Measurements from ENCODE around the gene AFAP1.

AFAP1 gene

GRCh38 chr4:7719354-7720174 is 220.1 kb downstream of the AFAP1 start:
- DNase-seq (ENCODE audit: low read depth): no peak
- no peak overlapping the region for H3K4me3 ChIP-seq (ENCODE audit: low read depth, low read length)
- peak; percentile 91 for TF ChIP-seq CTCF (IDR thresholded peaks at IDR 0.05; ENCODE audit: control insufficient read depth, extremely low read depth, insufficient read depth)

DNA sequence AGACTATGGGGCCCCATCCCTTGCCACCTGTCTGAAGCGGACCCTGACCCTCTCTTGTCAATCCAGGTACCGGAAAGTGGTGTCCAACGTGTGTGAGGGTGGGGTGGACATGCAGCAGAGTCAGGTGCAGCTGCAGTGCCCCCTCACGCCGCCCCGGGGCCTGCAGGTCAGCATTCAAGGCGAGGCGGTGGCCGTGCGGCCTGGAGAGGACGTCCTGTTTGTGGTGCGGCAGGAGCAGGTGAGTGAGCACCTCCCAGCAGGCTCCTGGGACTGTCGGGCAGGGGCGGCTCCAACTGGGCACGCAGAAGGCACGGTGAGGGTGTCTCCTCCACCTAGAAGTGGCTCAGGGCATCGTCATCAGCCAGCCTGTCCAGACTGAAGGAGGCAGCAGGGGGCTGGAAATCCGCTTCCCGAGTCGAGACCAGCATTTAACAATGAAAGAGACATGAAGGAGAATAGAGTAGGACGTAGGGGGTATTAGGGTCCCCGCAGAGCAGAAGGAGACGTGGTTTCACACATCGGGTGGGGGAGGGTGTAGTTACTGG is 221.6 kb downstream of the AFAP1 start:
- TF ChIP-seq CTCF (IDR thresholded peaks at IDR 0.05; ENCODE audit: control insufficient read depth, extremely low read depth, insufficient read depth): no peak
- H3K4me3 ChIP-seq (ENCODE audit: low read depth, low read length): no peak overlapping the region
- no peak for DNase-seq (ENCODE audit: low read depth)

DNA sequence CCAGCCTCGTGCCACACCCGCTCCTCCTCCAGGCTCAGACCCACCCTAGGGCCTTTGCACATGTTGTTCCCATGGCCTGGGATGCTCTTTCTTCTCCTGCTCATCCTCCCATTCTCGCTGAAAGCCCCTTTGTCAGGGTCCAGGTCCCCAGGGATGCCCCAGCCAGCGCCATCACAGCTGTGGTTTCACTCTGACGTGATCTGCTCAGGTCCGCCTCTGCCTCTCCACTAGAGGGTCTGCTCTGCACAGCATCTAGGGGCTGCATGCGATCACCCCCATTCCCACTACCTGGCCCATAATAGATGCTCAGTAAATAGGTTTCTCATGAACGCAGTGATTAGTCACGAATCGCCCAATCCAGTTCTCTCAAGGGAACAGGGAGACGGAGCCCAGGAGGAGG is 222.5 kb downstream of the AFAP1 start:
- no peak for TF ChIP-seq CTCF (IDR thresholded peaks at IDR 0.05; ENCODE audit: control insufficient read depth, extremely low read depth, insufficient read depth)
- no peak for DNase-seq (ENCODE audit: low read depth)

DNA sequence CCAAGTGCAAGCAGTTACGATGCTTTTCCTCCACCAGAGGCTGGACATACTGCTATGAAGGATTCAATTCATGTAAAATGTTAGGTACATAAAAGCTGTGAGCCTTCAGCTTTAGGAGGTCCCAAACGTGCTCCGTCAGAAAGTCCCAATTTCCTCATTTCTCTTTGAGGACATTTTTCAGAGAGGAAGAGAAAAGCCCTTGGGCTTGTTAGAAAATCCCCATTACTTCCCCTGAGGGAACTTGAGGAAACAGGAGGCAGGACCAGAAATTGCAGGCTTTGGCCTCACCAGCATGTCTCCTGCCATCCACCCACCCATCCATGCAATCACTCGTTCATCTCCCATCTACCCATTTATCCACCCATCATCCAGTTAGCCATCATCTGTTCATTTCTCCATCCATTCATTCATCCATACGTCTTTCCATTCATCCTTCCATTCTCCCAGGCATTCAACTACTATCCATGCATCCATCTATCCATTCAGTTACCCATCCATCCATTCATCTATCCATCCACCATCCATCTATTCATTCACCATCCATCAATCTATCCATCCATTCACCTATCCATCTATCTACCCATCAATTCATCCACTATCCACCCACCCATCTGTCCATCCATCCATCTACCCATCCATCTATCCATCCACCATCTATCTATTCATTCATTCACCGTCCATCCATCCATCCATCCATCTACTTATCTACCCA is 223.5 kb downstream of the AFAP1 start:
- DNase-seq (ENCODE audit: low read depth): no peak
- TF ChIP-seq CTCF (IDR thresholded peaks at IDR 0.05; ENCODE audit: control insufficient read depth, extremely low read depth, insufficient read depth): no peak
- H3K4me3 ChIP-seq (ENCODE audit: low read depth, low read length): no peak overlapping the region

More for the DNA sequence above, 222.5 kb downstream of the AFAP1 start:
- no peak overlapping the region for H3K4me3 ChIP-seq (ENCODE audit: low read depth, low read length)

- no peak for TF ChIP-seq CTCF (IDR thresholded peaks at IDR 0.05; ENCODE audit: control insufficient read depth, extremely low read depth, insufficient read depth)
- no peak for DNase-seq (ENCODE audit: low read depth)
- no peak overlapping the region for H3K4me3 ChIP-seq (ENCODE audit: low read depth, low read length)
These were observed 224.2 kb downstream of the AFAP1 start for GRCh38 chr4:7715271-7716009.

DNA sequence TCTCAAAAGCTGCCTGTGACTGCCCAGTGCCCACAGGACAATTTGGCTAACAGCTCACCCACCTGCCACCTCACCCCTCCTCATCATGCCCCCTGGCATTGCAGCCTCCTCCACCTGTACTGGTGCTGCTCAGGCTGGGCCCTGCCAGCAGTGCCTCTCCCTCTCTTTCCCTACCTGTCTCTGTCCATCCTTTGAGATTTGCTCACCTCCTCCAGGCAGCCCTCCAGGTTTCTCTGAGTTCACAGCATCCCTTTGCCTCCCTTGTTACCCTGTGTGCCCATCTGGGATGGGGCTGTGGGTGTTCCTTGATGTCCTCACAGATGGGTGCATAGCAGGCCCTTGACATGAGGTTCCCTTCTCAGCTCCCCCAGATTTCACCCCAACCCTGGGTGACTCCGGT is 224.9 kb downstream of the AFAP1 start:
- TF ChIP-seq CTCF (IDR thresholded peaks at IDR 0.05; ENCODE audit: control insufficient read depth, extremely low read depth, insufficient read depth): no peak
- H3K4me3 ChIP-seq (ENCODE audit: low read depth, low read length): no peak overlapping the region
- no peak for DNase-seq (ENCODE audit: low read depth)

Data from LNCaP clone FGC (cell line).